Stimulated activated CD4-positive, alpha-beta T cell treated with anti-CD3 and anti-CD28 coated beads, Interleukin-15, amount 100 ng/mL, for 48 hours (primary cell): Measurements from ENCODE around the gene PPM1A.

ENCODE experiments used
- DNase-seq, 2 donors: peaks; one replicate each; pipeline ENCODE4 v3.0.0-alpha.2; 2020; ENCODE audit warnings: low read depth in 2 of 2

The PPM1A gene

GRCh38 chr14:60227291-60227690 is 21.7 kb upstream of the PPM1A start:
- DNase-seq, result no peak

GRCh38 chr14:60229614-60230013 is 19.4 kb upstream of the PPM1A start:
- no peak for DNase-seq

GRCh38 chr14:60232185-60232584 is 16.8 kb upstream of the PPM1A start:
- no peak for DNase-seq

- DNase-seq, result no peak
These were observed 15.8 kb upstream of the PPM1A start for GRCh38 chr14:60233251-60233650.

GRCh38 chr14:60233891-60234290 is 15.1 kb upstream of the PPM1A start:
- DNase-seq, result no peak

- no peak for DNase-seq
These were observed 13.6 kb upstream of the PPM1A start for GRCh38 chr14:60235440-60235839.

- DNase-seq, result no peak
These were observed 10.1 kb upstream of the PPM1A start for GRCh38 chr14:60238955-60239354.

GRCh38 chr14:60240139-60240856 is 8.7 kb upstream of the PPM1A start:
- no peak for DNase-seq

- DNase-seq, result no peak
These were observed 7.9 kb upstream of the PPM1A start for GRCh38 chr14:60241091-60241490.

- no peak for DNase-seq
These were observed 6.6 kb upstream of the PPM1A start for GRCh38 chr14:60242429-60242828.

GRCh38 chr14:60245380-60246177 is 3.4 kb upstream of the PPM1A start:
- no peak for DNase-seq

GRCh38 chr14:60247994-60248696 is 876 bp upstream of the PPM1A start:
- peak; percentile 75 to 77 for DNase-seq

- peak; percentile 19 to 59 for DNase-seq
These were observed 568 bp downstream of the PPM1A start for GRCh38 chr14:60249321-60250256.

- DNase-seq, result no peak
These were observed 1.4 kb downstream of the PPM1A start for GRCh38 chr14:60250257-60251035.

GRCh38 chr14:60251877-60252276 is 2.9 kb downstream of the PPM1A start:
- no peak for DNase-seq

GRCh38 chr14:60252630-60253029 is 3.6 kb downstream of the PPM1A start:
- no peak for DNase-seq

- DNase-seq, result no peak
These were observed 4.6 kb downstream of the PPM1A start for GRCh38 chr14:60253649-60254048.

- no peak for DNase-seq
These were observed 5.2 kb downstream of the PPM1A start for GRCh38 chr14:60254176-60254575.

GRCh38 chr14:60257865-60258264 is 8.8 kb downstream of the PPM1A start:
- DNase-seq, result no peak

GRCh38 chr14:60265163-60265562 is 16.1 kb downstream of the PPM1A start:
- no peak for DNase-seq
